HFF-Myc (cell line): ENCODE data around the gene BCAS4.

Experiments
- DNase-seq: peaks from one replicate; pipeline ENCODE4 v3.0.0-alpha.2; 2011; ENCODE audit warnings: low read depth; ENCODE audit errors: extremely low read depth
- H3K4me3 ChIP-seq: replicated peaks from 2 replicates; pipeline ENCODE4 v1.5.1; 2011; ENCODE audit warnings: low read depth, mild to moderate bottlenecking, control low read depth, low read length
- CTCF ChIP-seq: IDR thresholded peaks from 2 replicates; pipeline ENCODE4 v1.5.1; 2012; ENCODE audit warnings: mild to moderate bottlenecking, low read depth, low read length, control low read depth; ENCODE audit errors: missing control alignments

The BCAS4 gene

DNA sequence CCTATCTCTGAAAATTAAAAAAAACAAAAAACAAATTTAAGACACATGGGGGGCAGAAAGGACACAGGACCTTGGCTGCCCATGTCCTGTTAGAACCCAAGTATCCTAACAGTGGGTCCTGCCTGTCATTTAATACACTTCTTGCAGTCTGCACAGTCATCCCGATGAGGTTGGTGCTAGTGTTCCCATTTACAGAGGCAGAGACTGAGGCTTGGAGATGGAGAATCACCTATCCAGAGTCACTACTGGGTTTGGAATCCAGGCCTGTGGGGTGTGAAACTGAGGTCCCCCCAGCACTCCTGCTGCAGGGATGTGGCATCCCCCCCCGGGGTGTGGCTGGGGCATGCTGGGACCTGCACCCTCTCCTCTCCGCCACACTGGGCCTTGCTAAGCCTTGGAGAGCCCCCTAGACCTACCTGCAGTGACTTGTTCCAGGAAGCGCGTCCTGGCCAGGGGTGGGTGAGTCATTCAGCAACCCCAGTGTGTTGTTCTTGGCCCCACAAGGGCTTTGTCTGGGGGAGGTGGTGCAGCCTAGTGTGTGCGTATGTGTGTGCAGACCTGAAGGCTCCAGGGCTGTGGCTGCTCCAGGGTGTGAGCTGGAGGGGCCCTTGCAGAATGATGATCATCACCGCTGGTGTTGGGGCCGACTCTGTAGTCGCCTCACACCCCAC, 49.7 kb downstream of the BCAS4 start:
- DNase-seq = no peak
- no peak overlapping the region for H3K4me3 ChIP-seq
- TF ChIP-seq CTCF = no peak

DNA sequence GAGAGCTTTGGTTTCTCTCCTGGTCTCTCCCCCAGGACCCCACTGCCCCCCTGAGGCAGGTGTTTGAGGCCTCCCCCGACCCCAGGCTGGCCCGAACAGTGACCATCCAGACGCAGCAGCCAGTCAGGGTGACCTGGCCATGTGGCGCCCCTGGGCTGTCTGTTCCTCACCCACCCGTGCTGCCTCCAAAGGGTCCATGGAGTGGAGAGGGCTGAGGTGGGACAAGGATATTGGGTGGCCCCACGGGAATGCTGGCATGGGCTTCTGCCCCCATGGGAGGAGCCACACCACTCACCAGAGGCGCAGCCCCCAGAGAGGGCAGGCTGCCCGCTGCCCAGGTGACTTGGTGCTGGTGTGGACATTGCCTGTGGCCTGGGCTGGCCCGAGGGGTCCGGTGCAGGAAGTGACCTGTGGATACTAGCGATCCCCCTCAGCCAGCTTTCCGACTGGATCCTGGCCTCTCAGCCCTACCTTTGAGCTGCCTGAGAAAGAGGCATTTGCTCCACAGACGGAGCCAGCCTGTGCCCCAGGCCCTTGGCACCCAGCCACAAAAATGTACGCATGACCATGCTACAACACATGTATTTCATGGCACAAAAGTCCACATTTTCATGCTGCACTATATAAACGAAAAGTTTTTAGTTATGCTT, 50.8 kb downstream of the BCAS4 start:
- H3K4me3 ChIP-seq = no peak overlapping the region
- DNase-seq = no peak
- TF ChIP-seq CTCF = no peak

GRCh38 chr20:50848341-50848808, 53.5 kb downstream of the BCAS4 start:
- no peak for TF ChIP-seq CTCF
- DNase-seq = no peak
- no peak overlapping the region for H3K4me3 ChIP-seq

- no peak for DNase-seq
- TF ChIP-seq CTCF = no peak
- no peak overlapping the region for H3K4me3 ChIP-seq
These were observed 54.2 kb downstream of the BCAS4 start for GRCh38 chr20:50848846-50849673.

GRCh38 chr20:50850721-50851286, 55.9 kb downstream of the BCAS4 start:
- H3K4me3 ChIP-seq = no peak overlapping the region
- TF ChIP-seq CTCF = no peak
- no peak for DNase-seq

- no peak overlapping the region for H3K4me3 ChIP-seq
- TF ChIP-seq CTCF = no peak
- DNase-seq = no peak
These were observed 57.2 kb downstream of the BCAS4 start for GRCh38 chr20:50852085-50852484.
